GM23248 (cell line): ENCODE measurements around the gene PEX14.

Experiments used
- EZH2 ChIP-seq: fragments of 200-600 bp; sonication (generic); IDR thresholded peaks from 2 replicates; pipeline ENCODE4 v1.6.1; 2018; ENCODE audit warnings: antibody characterized with exemption, mild to moderate bottlenecking; ENCODE audit not compliant: insufficient read depth, poor library complexity, severe bottlenecking
- EZH2phosphoT487 ChIP-seq: fragments of 200-600 bp; sonication (generic); IDR thresholded peaks from 2 replicates; pipeline ENCODE4 v1.6.1; 2018; ENCODE audit warnings: antibody characterized with exemption, moderate library complexity, mild to moderate bottlenecking, low read depth; ENCODE audit not compliant: insufficient read depth

DNA sequence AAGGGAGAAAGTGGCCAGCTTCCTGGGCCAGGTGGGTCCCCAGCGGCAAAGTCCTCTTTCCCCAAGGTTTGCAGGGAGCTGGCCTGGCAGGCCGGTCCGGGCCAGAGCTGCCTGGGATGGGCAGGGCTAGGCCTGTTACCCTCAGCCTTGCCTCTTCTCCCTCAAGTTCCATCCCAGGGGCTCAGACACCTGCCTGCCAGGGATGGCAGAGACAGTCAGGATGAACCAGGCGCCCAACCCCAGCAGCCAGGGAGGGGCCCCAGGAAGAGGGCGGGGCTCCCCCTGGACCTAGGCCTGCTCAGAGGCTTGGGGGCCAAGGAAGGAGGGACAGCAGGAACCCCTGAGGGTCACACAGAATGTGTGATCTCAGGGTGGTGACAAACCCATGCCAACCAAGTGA lies 201.1 kb downstream of the PEX14 start:
- no peak for TF ChIP-seq EZH2
- TF ChIP-seq EZH2phosphoT487: no peak
